PC-9 (cell line): ENCODE results near the gene NPR1. TPM values are rescaled to one million over a fixed set of nuclear protein-coding genes. Genes with fewer than 3 reads are reported as not detected.
"Not testable (repeated sequence)": the region's sequence is repeated elsewhere in the genome, so short reads cannot be mapped to it uniquely, and the experiment has no call there.

Experiments
- BruUV-seq: library from RNA; stranded (reverse); fragments of 400-500 nt; replicated peaks from 2 replicates; lab custom pipeline; 2021; lab: Mats Ljungman, UMichigan
- CTCF ChIA-PET: fragments of 300-600 bp; sonication (Branson Sonifier 250); formaldehyde crosslinking; loops from one replicate; lab custom pipeline; 2022; ENCODE audit warnings: antibody characterized with exemption; lab: Charles Lee
- POLR2A ChIA-PET: fragments of 300-600 bp; sonication (Branson Sonifier 250); formaldehyde crosslinking; loops from one replicate; lab custom pipeline; 2022; ENCODE audit warnings: antibody characterized with exemption; ENCODE audit not compliant: unreplicated experiment; lab: Charles Lee
- DNase-seq, 2 experiments: peaks; one replicate each; pipeline versions ENCODE4 v3.0.0 to v3.0.0-alpha.2; 2015 to 2022; ENCODE audit warnings: mixed read lengths in 1 of 2
- H2AFZ ChIP-seq: fragments of 200-600 bp; sonication (generic); 2 replicates; pipeline ENCODE4 v1.8.1; 2017; ENCODE audit warnings: antibody characterized with exemption
- H3F3A ChIP-seq: fragments of 200-600 bp; sonication (generic); 2 replicates; pipeline ENCODE4 v1.8.1; 2017; ENCODE audit warnings: antibody characterized with exemption, mild to moderate bottlenecking, low read depth; ENCODE audit not compliant: insufficient read depth
- H3K27ac ChIP-seq: fragments of 200-600 bp; sonication (generic); 2 replicates; pipeline ENCODE4 v1.6.1; 2016; ENCODE audit warnings: mixed run types
- H3K27me3 ChIP-seq: fragments of 200-600 bp; sonication (generic); 2 replicates; pipeline ENCODE4 v1.6.1; 2016; ENCODE audit warnings: low read depth, mixed run types; ENCODE audit not compliant: insufficient read depth
- H3K36me3 ChIP-seq: fragments of 200-600 bp; sonication (generic); 2 replicates; pipeline ENCODE4 v1.6.1; 2016; ENCODE audit warnings: low read depth, mixed run types
- H3K4me1 ChIP-seq: fragments of 200-600 bp; sonication (generic); replicated peaks from 2 replicates; pipeline ENCODE4 v1.6.1; 2016; ENCODE audit warnings: mixed run types; ENCODE audit not compliant: insufficient read depth
- H3K4me2 ChIP-seq: fragments of 200-600 bp; sonication (generic); 2 replicates; pipeline ENCODE4 v1.6.1; 2017; ENCODE audit warnings: mixed run types
- H3K4me3 ChIP-seq: fragments of 200-600 bp; sonication (generic); 2 replicates; pipeline ENCODE4 v1.6.1; 2016; ENCODE audit warnings: mixed run types
- H3K79me2 ChIP-seq: fragments of 200-600 bp; sonication (generic); 2 replicates; pipeline ENCODE4 v1.6.1; 2017; ENCODE audit warnings: low read depth, mixed run types
- H3K9me2 ChIP-seq: fragments of 200-600 bp; sonication (generic); 2 replicates; pipeline ENCODE4 v1.8.1; 2017; ENCODE audit warnings: mild to moderate bottlenecking; ENCODE audit not compliant: insufficient read depth
- H3K9me3 ChIP-seq: fragments of 200-600 bp; sonication (generic); 2 replicates; pipeline ENCODE4 v1.8.1; 2016; ENCODE audit warnings: low read depth; ENCODE audit not compliant: insufficient read depth
- H4K20me1 ChIP-seq: fragments of 200-600 bp; sonication (generic); 2 replicates; pipeline ENCODE4 v1.8.1; 2017; ENCODE audit not compliant: insufficient read depth
- CTCF ChIP-seq: fragments of 200-600 bp; sonication (generic); conservative IDR thresholded peaks from 2 replicates; pipeline ENCODE4 v1.6.1; 2017; ENCODE audit warnings: mixed run types, antibody characterized with exemption, mild to moderate bottlenecking, moderate library complexity
- EZH2 ChIP-seq: fragments of 200-600 bp; sonication (generic); IDR thresholded peaks from 2 replicates; pipeline ENCODE4 v1.8.0; 2017; ENCODE audit warnings: antibody characterized with exemption, low read depth
- intact Hi-C: fragments of 100-400 bp; cut with micrococcal nuclease; formaldehyde crosslinking; loops from one replicate; pipeline ENCODE4 v1.10.0; 2022; ENCODE audit not compliant: unreplicated experiment
- total RNA-seq: library from RNA; stranded (reverse); gene quantifications from 2 replicates; pipeline ENCODE4 v1.2.3, GENCODE V29; 2021

Gene NPR1
- total RNA-seq, 1 experiment from 2014 or later, result 0.98 TPM

DNA sequence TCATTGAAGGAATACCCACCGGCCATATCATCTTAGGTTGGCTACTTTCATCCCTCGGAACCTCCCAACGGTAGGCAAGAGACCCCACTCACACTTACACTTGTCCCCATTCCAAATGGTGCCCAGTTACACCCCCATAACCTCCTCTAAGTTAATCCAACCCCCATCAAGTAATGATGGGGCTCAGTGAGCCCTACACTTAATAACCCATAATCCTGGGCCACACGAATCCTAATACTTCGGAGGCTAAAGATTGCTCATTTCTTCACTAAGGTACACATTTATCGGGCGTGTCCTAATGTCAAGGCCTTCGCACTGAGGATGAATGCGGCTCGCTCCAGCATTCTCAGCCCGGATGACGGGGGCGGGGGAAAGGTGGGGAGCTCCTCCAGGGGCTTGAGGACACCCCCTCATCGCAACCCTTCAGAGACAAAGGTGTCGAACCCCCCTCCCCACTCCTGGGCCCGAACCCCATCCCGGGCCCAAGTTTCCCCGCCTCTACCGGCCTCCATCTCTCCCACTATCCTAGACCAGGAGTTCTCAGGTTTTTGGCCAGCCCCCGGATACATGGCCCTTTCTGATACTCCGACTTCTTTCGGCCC lies 8.1 kb upstream of the NPR1 start:
- H3K9me3 ChIP-seq, result no peaks in the 10 kb centered on the region
- H2AFZ ChIP-seq, result peak overlapping the region; percentile 72
- peaks cover 13% of the 10 kb centered on the region for H3K4me1 ChIP-seq
- H3K4me3 ChIP-seq, result peak overlapping the region; percentile 75
- 0 out of 2 replicates have a peak, but pooled peaks cover 6% of the 10 kb centered on the region for H4K20me1 ChIP-seq
- H3K4me2 ChIP-seq, result peak overlapping the region; percentile 91
- peak overlapping the region; percentile 30 for H3K27ac ChIP-seq
- BruUV-seq, result TSS peak; percentile 67
- peaks cover 40% of the 10 kb centered on the region for H3K36me3 ChIP-seq
- intact Hi-C loops, result loop anchor here (2.0 to 10.0 kb wide), 5 partner anchors 36 to 602 kb away; partner anchors contain the start of genes CHTOP, HAX1, RAB13 and S100A9
- CTCF ChIA-PET, result no interaction called here
- TF ChIP-seq EZH2, result no peak
- TF ChIP-seq CTCF, result no peak
- no peak for DNase-seq
- peaks cover 62% of the 10 kb centered on the region for H3F3A ChIP-seq
- H3K9me2 ChIP-seq, result no peaks in the 10 kb centered on the region
- H3K79me2 ChIP-seq, result peaks cover 46% of the 10 kb centered on the region
- no peaks in the 10 kb centered on the region for H3K27me3 ChIP-seq
- POLR2A ChIA-PET, result interaction anchor here (0.6 kb wide), 1 partner anchor 88 kb away, joined by 4 read pairs; no protein-coding TSS in a partner anchor

- peak; percentile 94 to 100 for DNase-seq
- Histone ChIP-seq H3F3A (peaks cover 57% of the 10 kb centered on the region), H3K4me3 (peak within 1 kb of the TSS; percentile 75), H3K36me3 (peaks cover 33% of the 10 kb centered on the region), H4K20me1 (0 out of 2 replicates have a peak, but pooled peaks cover 6% of the 10 kb centered on the region), H3K27ac (peak within 1 kb of the TSS; percentile 72), H3K27me3 (no peaks in the 10 kb centered on the region), H3K9me2 (no peaks in the 10 kb centered on the region), H3K4me2 (peak within 1 kb of the TSS; percentile 91), H3K4me1 (peaks cover 13% of the 10 kb centered on the region), H3K9me3 (no peaks in the 10 kb centered on the region), H3K79me2 (peaks cover 46% of the 10 kb centered on the region), H2AFZ (peak within 1 kb of the TSS; percentile 88)
- intact Hi-C loops, result loop anchor here (1.0 to 10.0 kb wide), 8 partner anchors 36 to 601 kb away; partner anchors contain the start of genes CHTOP, HAX1, RAB13 and S100A9
- POLR2A ChIA-PET, result interaction anchor here (0.6 to 0.7 kb wide), 4 partner anchors 24 to 307 kb away, joined by 3 to 7 read pairs (median 4); partner anchors contain the start of genes CREB3L4 and JTB
- CTCF ChIA-PET, result no interaction called here
- BruUV-seq, result TSS peak; percentile 61
- 0 out of 2 replicates have a peak, but pooled peaks have one; percentile 14 for TF ChIP-seq CTCF
- no peak for TF ChIP-seq EZH2
These were observed 7.4 kb upstream of the NPR1 start, which contains the start of gene ILF2 for GRCh38 chr1:153670859-153671627. Gene ILF2, minus strand, starts transcription at chr1:153670993. Its CDS starts 71 bp downstream, at chr1:153670922.

- POLR2A ChIA-PET, result interaction anchor here (0.6 to 0.7 kb wide), 7 partner anchors 36 to 306 kb away, joined by 3 to 7 read pairs (median 5); partner anchors contain the start of genes CREB3L4 and JTB
- not testable (repeated sequence) for BruUV-seq
These were observed 6.7 kb upstream of the NPR1 start for GRCh38 chr1:153671628-153672353.

More at GRCh38 chr1:153671628-153672353, 6.7 kb upstream of the NPR1 start:
- not testable (repeated sequence) for H3K27me3 ChIP-seq, H3K9me2 ChIP-seq, H3K9me3 ChIP-seq, H4K20me1 ChIP-seq
- Histone ChIP-seq H2AFZ (peak overlapping the region; percentile 88), H3K4me3 (peak overlapping the region; percentile 45), H3K27ac (peak overlapping the region; percentile 72), H3K36me3 (peaks cover 28% of the 10 kb centered on the region), H3K79me2 (peaks cover 39% of the 10 kb centered on the region), H3K4me1 (peaks cover 13% of the 10 kb centered on the region), H3K4me2 (peak overlapping the region; percentile 59), H3F3A (peaks cover 53% of the 10 kb centered on the region)
- intact Hi-C loops, result loop anchor here (1.0 to 10.0 kb wide), 8 partner anchors 37 to 601 kb away; partner anchors contain the start of genes CHTOP, HAX1, RAB13 and S100A9
- peak in 1 of 2 experiments; percentile 48 for DNase-seq
- CTCF ChIA-PET, result interaction anchor here (0.6 kb wide), 2 partner anchors 169 to 1324 kb away, joined by 3 read pairs; no protein-coding TSS in a partner anchor
